Erythroblast (primary cell): Measurements from ENCODE around the gene CDC42EP4.

Experiments
- GATA1 ChIP-seq: IDR thresholded peaks from 2 replicates; pipeline ENCODE4 v1.6.1; 2011; ENCODE audit warnings: low read depth, mild to moderate bottlenecking, control low read depth, low read length, moderate library complexity
- POLR2A ChIP-seq: IDR thresholded peaks from 2 replicates; pipeline ENCODE4 v1.6.1; 2011; ENCODE audit warnings: mild to moderate bottlenecking, low read length

GRCh38 chr17:73343739-73344454, 32.1 kb upstream of the CDC42EP4 start:
- TF ChIP-seq POLR2A, result no peak
- TF ChIP-seq GATA1, result no peak
